Activated naive CD4-positive, alpha-beta T cell treated with anti-CD3 and anti-CD28 coated beads, Interleukin-2, amount 50 U/mL, for 16 hours (primary cell): Measurements from ENCODE around the gene LEF1.

Source experiments
- DNase-seq: peaks from one replicate; pipeline ENCODE4 v3.0.0-alpha.2; 2020

LEF1 gene

GRCh38 chr4:108146336-108146735, 22.4 kb downstream of the LEF1 start:
- no peak for DNase-seq

GRCh38 chr4:108144451-108144850, 24.3 kb downstream of the LEF1 start:
- DNase-seq = peak; percentile 33

DNA sequence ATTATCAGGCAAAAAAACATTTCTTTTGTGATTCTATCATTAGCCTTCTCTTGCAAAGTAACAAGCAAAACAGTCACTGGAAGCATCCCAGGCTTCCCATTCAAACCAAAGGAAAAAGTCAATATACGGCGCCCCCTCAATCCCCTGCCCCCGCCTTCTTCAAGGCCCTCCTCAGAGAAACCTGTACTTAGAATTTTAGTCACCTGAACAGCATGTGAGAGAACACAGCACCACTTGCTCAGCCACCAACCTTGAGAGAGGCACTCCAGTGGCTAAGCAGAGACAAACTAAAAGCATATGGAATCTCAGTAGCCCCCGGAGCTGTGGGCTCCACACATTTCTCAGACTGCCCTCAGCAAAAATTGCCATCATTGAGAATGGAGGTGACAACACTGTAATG, 25.2 kb downstream of the LEF1 start:
- peak; percentile 32 for DNase-seq

- DNase-seq = no peak
These were observed 25.9 kb downstream of the LEF1 start for GRCh38 chr4:108142870-108143269.

GRCh38 chr4:108141213-108141950, 27.4 kb downstream of the LEF1 start:
- DNase-seq = peak; percentile 49

GRCh38 chr4:108140328-108140727, 28.4 kb downstream of the LEF1 start:
- no peak for DNase-seq

- DNase-seq = no peak
These were observed 29.6 kb downstream of the LEF1 start for GRCh38 chr4:108139089-108139488.

DNA sequence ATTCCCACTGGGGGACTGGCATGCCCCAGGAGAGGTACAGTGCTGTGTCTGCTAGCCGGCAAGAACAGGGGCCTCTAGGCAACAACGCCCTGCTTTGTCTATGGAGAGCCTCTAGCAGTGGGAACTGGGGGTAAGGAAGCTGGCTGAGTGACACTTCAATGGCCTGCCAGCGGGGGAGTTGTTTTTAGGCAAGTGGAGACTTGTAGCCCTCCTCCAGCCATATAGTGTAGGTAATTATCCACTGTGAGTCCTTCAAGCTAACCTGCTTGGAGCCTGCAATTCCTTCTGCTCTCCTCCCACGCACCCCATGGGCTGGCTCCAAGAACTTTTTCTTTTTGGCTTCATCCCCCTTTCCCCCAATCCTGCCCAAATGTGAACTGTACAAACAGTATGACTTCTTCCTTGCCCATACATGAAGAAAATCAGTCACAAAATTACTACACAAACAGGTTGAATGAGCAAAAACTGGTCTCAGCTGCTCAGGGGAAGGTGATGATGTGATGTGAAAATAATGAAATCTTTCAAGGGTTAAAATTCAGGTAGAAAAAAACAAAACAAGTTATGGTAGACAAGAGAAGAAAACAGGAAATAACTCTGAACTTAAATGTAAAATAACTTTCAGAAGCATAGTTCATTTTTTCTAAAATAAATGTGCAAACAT, 33.1 kb downstream of the LEF1 start:
- DNase-seq = no peak

GRCh38 chr4:108130955-108131354, 37.8 kb downstream of the LEF1 start:
- DNase-seq = no peak

GRCh38 chr4:108129196-108129595, 39.5 kb downstream of the LEF1 start:
- DNase-seq = no peak

DNA sequence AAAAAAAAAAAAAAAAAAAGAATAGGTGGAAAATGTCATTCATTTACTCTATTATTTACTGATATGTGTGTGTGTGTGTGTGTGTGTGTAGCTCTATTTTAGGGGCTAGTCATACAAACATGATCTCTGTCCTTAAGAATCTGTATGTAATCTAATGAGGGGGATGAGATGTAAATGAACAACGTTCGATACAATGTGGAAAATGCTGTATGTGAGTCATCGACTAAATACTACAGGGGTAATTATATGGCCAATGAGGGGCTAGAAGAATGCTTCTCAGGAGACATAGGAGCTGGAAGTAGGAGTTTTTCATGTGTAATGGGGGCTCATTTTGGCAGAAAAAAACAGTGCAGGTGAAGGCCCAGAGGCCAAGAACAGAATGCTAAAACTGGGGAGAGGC, 41.9 kb downstream of the LEF1 start:
- no peak for DNase-seq

GRCh38 chr4:108120789-108121188, 47.9 kb downstream of the LEF1 start:
- DNase-seq = no peak

DNA sequence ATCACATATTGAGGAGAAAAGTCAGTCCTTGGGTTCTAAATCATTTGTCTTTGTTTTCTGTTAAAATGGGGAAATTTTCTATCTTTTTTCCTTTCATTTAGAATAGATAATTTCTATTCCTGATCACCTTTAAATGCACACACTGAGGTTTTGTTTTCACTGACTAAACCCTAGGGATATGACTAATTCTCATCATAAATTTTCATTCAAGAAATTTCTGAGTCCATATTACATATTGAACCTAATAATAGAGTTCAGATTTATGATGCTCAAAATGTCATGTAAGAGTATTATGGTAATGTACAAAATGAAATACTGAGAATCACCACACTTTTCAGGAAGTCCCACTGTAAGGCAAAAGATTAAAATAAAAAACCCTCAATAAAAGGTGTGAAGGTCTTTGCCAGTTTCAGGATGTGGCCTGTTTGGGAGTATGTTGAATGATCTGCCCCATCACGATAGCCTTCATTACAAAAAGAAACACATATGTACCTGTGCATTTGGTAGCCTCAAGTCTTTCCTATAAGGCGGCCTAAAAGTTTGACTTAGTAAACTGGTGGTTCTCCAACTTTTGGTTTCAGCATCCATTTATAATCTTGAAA, 49.4 kb downstream of the LEF1 start:
- DNase-seq = no peak

- DNase-seq = no peak
These were observed 50.2 kb downstream of the LEF1 start for GRCh38 chr4:108118505-108118904.

DNA sequence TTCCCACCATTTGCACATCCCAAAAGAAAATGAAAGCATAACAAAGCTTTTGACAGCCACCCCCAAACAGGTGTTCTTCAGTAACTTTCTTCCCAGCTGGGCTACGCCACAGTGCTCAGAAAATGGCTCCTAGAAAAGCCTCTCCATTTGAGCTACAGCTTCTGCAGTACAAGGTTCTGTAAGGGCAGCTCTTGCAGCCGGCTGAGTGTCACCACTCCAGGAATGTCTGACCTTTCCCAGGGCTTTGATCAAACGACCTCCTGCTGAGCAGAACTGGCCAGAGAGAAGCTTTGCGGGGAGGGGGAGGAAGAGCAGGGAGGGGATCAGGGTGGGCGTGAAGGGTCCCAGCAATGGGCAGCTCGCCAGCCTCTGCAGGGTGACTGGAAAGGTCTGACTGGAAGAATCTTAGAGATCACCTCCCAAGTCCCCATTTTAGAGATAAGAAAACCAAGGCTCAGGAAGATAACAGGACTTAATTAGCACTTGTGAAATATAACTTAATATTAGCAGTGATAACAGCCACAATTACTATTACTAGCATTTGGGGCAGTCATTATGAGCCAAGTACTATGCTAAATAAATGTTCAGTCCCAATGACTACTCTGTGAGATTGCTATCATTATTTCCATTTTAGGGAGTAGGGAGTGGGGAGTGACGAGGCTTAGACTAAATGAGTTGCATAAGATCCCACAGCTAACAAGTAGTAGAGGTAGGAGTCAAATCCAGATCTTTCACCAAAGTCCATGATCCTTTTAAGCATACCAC, 51.1 kb downstream of the LEF1 start:
- no peak for DNase-seq

DNA sequence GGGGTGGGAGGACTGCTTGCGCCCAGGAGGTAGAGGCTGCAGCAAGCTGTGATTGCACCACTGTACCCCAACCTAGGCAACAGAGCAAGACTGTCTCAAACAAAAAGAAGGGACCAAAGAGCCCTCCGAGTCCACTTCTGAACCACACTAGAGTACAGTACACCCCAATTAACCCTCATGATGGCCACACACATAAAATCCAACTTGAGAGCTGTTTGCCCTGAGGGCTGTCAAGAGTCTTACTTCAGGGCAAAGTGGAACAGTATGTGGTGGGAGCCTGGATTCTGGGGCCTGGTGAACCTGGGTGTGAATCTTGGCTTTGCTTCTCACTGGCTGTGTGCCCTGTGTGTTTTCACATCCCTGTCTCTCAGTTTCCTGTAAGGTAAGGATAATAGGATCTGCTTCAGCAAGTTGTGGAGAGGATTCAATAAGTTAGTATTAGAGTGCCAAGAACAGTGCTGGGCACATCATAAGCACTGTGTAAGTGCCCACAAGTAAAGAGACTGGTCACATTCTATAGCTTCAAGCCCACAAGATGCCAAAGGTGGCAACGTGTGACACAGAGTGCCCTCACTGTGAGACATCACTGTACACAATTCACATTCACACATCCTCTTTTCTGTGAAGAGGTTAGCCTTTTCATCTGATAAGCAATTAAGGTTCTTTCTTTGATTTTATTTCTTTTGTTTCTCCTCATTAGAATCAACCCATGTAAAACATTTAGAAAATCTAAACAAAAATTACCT, 52.1 kb downstream of the LEF1 start:
- DNase-seq = no peak

GRCh38 chr4:108115168-108115526, 53.6 kb downstream of the LEF1 start:
- no peak for DNase-seq

DNA sequence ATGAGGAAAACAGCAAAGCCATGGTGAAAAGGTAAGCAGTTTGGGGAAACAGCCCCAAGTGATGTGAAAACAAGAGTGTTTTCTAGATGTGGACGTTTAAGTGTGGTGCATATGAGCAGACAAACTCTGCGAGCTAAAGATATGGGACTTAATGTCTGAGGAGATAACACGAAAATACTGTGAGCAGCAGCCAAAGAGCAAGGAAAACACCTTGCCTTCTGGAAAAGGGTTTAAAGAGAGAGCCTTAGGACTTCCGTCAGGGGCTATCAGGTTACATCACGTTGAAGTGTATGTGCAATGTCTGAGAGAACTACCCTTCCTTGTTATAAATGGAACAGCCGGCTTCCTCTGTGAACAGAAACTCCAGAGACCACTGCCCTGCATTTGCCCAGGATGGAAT, 54.2 kb downstream of the LEF1 start:
- no peak for DNase-seq

- DNase-seq = peak; percentile 49
These were observed 55.5 kb downstream of the LEF1 start for GRCh38 chr4:108113229-108113628.

GRCh38 chr4:108111781-108112180, 57.0 kb downstream of the LEF1 start:
- no peak for DNase-seq

DNA sequence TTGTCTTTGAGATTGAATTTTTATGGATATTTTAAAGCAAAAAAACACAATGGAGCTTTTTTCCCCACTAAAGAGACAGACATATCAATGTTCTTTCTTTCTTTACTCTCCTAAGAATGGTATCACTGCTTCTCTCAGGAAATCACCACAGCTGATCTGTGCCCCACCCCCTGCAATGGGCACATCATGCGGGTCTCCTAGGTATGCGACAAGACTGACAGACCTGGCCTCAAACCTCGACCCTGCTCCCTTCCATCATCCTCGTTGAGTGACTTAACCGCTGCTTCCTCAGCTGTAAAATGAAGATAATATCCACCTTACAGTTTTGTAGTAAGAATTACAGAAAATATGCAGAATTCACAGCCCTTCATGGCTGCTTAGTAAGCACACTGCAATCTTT, 58.3 kb downstream of the LEF1 start:
- no peak for DNase-seq

GRCh38 chr4:108109997-108110416, 58.7 kb downstream of the LEF1 start:
- DNase-seq = no peak

DNA sequence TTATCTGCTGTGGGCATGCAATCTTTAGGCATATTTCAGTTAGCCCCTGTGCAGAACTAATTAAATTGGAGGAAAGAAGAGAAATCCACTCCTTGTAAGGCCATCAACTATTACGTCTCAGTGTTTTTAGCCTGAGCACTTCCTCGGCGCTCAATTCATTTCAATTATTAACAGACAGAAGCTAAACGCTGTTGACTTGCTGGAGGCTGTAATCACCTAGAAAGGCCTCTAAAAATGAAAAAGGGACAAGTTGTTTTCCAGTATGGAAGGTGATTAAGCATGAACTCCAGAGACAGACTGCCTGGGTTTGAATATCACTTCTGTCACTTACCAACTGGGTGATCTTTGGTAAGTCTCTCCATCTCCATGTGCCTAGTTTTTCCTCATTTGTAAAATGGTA, 59.6 kb downstream of the LEF1 start:
- no peak for DNase-seq
